ENCODE measurements around the gene TK1.

Gene TK1

GRCh38 chr17:78132767-78133178 is 54.1 kb downstream of the TK1 start:
- DNase-seq = no peak

GRCh38 chr17:78132084-78132676 is 54.7 kb downstream of the TK1 start:
- peak; percentile 74 for DNase-seq

- peak; percentile 51 for DNase-seq
Measured at GRCh38 chr17:78131172-78132083, 55.4 kb downstream of the TK1 start.

- peak; percentile 86 for DNase-seq
Measured at GRCh38 chr17:78130437-78131101, 56.3 kb downstream of the TK1 start, which contains the start of gene TMC8. TMC8 (plus strand) TSS chr17:78130771; CDS start chr17:78131589, 818 bp downstream.

- DNase-seq = no peak
Measured at GRCh38 chr17:78130090-78130436, 56.8 kb downstream of the TK1 start.

- DNase-seq = peak; percentile 53
Measured at GRCh38 chr17:78129351-78130089, 57.3 kb downstream of the TK1 start.

GRCh38 chr17:78128551-78129350 is 58.1 kb downstream of the TK1 start, which contains the start of gene TMC6:
TMC6 (minus strand) TSS chr17:78128755; CDS start chr17:78126832, 1,923 bp downstream.
- DNase-seq = peak; percentile 87

GRCh38 chr17:78127888-78128550 is 58.8 kb downstream of the TK1 start:
- no peak for DNase-seq

- DNase-seq = peak; percentile 76
Measured at GRCh38 chr17:78127239-78127887, 59.5 kb downstream of the TK1 start.

GRCh38 chr17:78126895-78127238 is 60.0 kb downstream of the TK1 start:
- DNase-seq = no peak

- DNase-seq = no peak
Measured at GRCh38 chr17:78125976-78126894, 60.6 kb downstream of the TK1 start.

- DNase-seq = peak; percentile 35
Measured at GRCh38 chr17:78125138-78125913, 61.5 kb downstream of the TK1 start.

- no peak for DNase-seq
Measured at GRCh38 chr17:78124836-78125137, 62.1 kb downstream of the TK1 start.
